Measurements from ENCODE around the gene TMPRSS4.

TMPRSS4 gene

DNA sequence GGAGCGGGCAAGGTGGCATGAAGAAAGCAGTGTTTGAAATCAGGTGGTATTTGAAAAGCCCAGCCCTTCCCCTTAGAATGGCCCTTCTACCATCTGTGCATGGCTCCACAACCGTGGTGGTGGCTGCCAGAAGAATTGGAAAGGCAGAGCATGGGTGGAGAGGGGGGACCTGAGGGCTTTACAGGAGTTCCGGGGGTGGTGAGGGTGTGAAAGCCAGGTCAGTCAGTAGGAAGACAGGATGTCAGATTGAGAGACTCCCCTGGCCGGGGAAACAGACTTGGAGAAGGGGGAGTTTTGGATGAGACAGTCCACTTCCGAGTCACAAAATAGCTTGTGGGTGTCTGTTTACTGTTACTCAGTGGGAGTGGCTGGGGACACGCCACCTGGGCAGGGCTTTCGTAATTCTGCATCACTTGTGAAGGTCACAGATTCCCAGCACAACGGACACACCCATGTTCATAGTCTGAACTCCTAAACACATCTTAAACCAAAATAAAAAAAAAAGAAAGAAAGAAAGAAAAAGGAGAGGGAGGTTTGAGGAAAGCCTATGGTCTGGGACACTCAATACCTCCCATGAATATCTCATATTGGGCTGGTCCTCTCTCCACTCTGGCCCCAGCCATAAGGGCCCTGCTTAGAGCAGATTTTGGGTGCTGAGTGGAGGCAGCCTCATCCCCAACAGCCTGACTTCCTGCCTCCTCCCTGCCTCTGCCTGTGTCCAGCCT is 34.3 kb downstream of the TMPRSS4 start:
- no peak for ATAC-seq (ENCODE audit: low read depth)
- Histone ChIP-seq H3K4me1 (ENCODE audit: insufficient read depth, poor library complexity, severe bottlenecking) (no peaks in the 10 kb centered on the region), H3K36me3 (ENCODE audit: low read depth) (no peaks in the 10 kb centered on the region), H3K27me3 (ENCODE audit: insufficient read depth, poor library complexity, severe bottlenecking) (no peaks in the 10 kb centered on the region), H3K27ac (ENCODE audit: poor library complexity, severe bottlenecking) (no peak overlapping the region), H3K4me3 (ENCODE audit: severe bottlenecking) (no peak overlapping the region), H3K9me3 (ENCODE audit: severe bottlenecking) (no peaks in the 10 kb centered on the region)
- no peak for DNase-seq (ENCODE audit: low spot score)
- TF ChIP-seq, protein P1, sequence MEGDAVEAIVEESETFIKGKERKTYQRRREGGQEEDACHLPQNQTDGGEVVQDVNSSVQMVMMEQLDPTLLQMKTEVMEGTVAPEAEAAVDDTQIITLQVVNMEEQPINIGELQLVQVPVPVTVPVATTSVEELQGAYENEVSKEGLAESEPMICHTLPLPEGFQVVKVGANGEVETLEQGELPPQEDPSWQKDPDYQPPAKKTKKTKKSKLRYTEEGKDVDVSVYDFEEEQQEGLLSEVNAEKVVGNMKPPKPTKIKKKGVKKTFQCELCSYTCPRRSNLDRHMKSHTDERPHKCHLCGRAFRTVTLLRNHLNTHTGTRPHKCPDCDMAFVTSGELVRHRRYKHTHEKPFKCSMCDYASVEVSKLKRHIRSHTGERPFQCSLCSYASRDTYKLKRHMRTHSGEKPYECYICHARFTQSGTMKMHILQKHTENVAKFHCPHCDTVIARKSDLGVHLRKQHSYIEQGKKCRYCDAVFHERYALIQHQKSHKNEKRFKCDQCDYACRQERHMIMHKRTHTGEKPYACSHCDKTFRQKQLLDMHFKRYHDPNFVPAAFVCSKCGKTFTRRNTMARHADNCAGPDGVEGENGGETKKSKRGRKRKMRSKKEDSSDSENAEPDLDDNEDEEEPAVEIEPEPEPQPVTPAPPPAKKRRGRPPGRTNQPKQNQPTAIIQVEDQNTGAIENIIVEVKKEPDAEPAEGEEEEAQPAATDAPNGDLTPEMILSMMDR (IDR thresholded peaks at IDR 0.05; ENCODE audit: poor library complexity, severe bottlenecking), result no peak

DNA sequence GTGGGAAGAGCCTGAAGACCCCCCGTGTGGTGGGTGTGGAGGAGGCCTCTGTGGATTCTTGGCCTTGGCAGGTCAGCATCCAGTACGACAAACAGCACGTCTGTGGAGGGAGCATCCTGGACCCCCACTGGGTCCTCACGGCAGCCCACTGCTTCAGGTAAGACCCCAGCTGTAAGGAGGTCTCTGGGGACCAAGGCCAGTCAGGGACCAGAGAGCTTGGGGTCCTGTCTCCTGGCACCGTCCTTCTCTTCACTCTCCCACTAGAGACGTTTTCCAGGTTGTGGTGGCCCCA is 34.8 kb downstream of the TMPRSS4 start:
- DNase-seq (ENCODE audit: low spot score) (no peak), ATAC-seq (ENCODE audit: low read depth) (no peak)
- Histone ChIP-seq H3K27me3 (ENCODE audit: insufficient read depth, poor library complexity, severe bottlenecking) (no peaks in the 10 kb centered on the region), H3K9me3 (ENCODE audit: severe bottlenecking) (no peaks in the 10 kb centered on the region), H3K27ac (ENCODE audit: poor library complexity, severe bottlenecking) (no peak overlapping the region), H3K4me1 (ENCODE audit: insufficient read depth, poor library complexity, severe bottlenecking) (no peaks in the 10 kb centered on the region), H3K4me3 (ENCODE audit: severe bottlenecking) (no peak overlapping the region), H3K36me3 (ENCODE audit: low read depth) (no peaks in the 10 kb centered on the region)
- TF ChIP-seq, protein P1 (IDR thresholded peaks at IDR 0.05; ENCODE audit: poor library complexity, severe bottlenecking), result no peak

DNA sequence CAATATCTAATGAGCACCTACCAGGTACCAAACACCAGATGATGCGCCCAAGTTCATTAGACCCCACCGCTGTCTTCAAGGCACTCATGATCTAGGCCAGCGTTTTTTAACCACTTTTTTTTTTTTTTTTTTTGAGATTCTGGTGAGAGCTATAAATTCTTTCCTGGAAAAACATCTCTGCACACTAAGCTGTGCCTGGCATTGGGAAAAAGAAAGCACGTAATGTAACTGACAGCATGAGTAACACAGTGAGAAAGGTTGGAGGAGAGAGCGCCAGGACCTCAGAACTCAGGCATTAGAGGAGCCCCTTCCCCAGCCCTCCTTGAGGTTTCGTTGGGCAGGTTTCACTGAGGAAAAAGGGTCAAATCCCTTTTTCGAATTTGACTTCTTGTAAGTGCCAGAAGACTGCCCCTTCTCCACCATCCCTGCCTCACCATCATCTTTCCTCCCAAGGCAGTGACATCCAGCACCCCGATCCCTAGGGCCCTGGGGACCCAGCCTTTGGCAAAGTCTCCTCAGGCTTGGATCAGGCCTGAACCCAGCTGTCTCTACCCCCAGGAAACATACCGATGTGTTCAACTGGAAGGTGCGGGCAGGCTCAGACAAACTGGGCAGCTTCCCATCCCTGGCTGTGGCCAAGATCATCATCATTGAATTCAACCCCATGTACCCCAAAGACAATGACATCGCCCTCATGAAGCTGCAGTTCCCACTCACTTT is 36.0 kb downstream of the TMPRSS4 start:
- TF ChIP-seq, protein P1 (IDR thresholded peaks at IDR 0.05; ENCODE audit: poor library complexity, severe bottlenecking), result no peak
- Histone ChIP-seq H3K9me3 (ENCODE audit: severe bottlenecking) (no peaks in the 10 kb centered on the region), H3K4me1 (ENCODE audit: insufficient read depth, poor library complexity, severe bottlenecking) (no peaks in the 10 kb centered on the region), H3K27ac (ENCODE audit: poor library complexity, severe bottlenecking) (no peak overlapping the region), H3K36me3 (ENCODE audit: low read depth) (no peaks in the 10 kb centered on the region), H3K27me3 (ENCODE audit: insufficient read depth, poor library complexity, severe bottlenecking) (no peaks in the 10 kb centered on the region), H3K4me3 (ENCODE audit: severe bottlenecking) (no peak overlapping the region)
- ATAC-seq (ENCODE audit: low read depth), result no peak
- DNase-seq (ENCODE audit: low spot score), result no peak

DNA sequence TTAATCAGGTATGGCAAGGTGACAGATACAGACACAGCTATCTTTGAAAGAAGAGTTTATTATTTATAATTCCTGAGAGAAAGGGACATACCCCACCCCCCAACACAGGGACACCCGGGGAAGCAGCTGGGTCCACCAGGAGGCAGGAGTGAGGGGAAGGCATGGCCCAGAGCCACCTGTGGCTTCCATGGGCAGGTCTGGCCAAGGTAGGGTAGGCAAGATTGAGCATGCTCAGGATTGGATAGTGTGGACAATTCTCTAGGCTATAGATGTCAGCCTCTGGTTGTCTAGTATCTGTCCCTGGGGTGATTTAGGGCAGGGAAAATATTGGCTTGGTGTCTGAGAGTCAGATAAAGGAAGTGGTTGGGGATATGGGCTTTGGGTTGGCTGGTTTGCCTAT is 37.4 kb downstream of the TMPRSS4 start:
- H3K36me3 ChIP-seq (ENCODE audit: low read depth), result no peaks in the 10 kb centered on the region
- H3K27ac ChIP-seq (ENCODE audit: poor library complexity, severe bottlenecking), result no peak overlapping the region
- TF ChIP-seq, protein P1 (IDR thresholded peaks at IDR 0.05; ENCODE audit: poor library complexity, severe bottlenecking), result no peak
- H3K4me1 ChIP-seq (ENCODE audit: insufficient read depth, poor library complexity, severe bottlenecking), result no peaks in the 10 kb centered on the region
- DNase-seq (ENCODE audit: low spot score), result no peak
- H3K9me3 ChIP-seq (ENCODE audit: severe bottlenecking), result no peaks in the 10 kb centered on the region
- ATAC-seq (ENCODE audit: low read depth), result no peak
- H3K4me3 ChIP-seq (ENCODE audit: severe bottlenecking), result no peak overlapping the region
- no peaks in the 10 kb centered on the region for H3K27me3 ChIP-seq (ENCODE audit: insufficient read depth, poor library complexity, severe bottlenecking)

DNA sequence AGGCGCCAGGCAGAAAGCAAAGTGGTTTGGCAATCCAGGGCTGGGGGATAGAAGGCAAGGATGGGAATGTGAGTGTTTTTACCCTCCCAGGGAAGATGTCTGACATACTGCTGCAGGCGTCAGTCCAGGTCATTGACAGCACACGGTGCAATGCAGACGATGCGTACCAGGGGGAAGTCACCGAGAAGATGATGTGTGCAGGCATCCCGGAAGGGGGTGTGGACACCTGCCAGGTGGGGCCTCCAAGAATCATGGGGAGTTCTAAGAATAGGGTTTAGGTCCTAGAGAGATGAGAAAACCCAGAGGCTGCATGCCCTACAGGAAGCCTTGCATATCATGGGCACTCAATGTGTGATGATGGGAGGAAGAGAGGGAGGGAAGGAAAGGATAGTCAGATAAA is 38.2 kb downstream of the TMPRSS4 start:
- Histone ChIP-seq H3K27me3 (ENCODE audit: insufficient read depth, poor library complexity, severe bottlenecking) (no peaks in the 10 kb centered on the region), H3K4me1 (ENCODE audit: insufficient read depth, poor library complexity, severe bottlenecking) (no peaks in the 10 kb centered on the region), H3K27ac (ENCODE audit: poor library complexity, severe bottlenecking) (no peak overlapping the region), H3K9me3 (ENCODE audit: severe bottlenecking) (no peaks in the 10 kb centered on the region), H3K4me3 (ENCODE audit: severe bottlenecking) (no peak overlapping the region), H3K36me3 (ENCODE audit: low read depth) (no peaks in the 10 kb centered on the region)
- TF ChIP-seq, protein P1 (IDR thresholded peaks at IDR 0.05; ENCODE audit: poor library complexity, severe bottlenecking), result no peak
- ATAC-seq (ENCODE audit: low read depth) (no peak), DNase-seq (ENCODE audit: low spot score) (no peak)
